Neural progenitor cell (in vitro differentiated cells): Measurements from ENCODE around the gene GNG7.

Source experiments
- CTCF ChIP-seq: fragments of 200-600 bp; sonication (generic); IDR thresholded peaks from 2 replicates; pipeline ENCODE4 v1.5.1; 2017; ENCODE audit warnings: antibody characterized with exemption, mild to moderate bottlenecking
- EZH2 ChIP-seq: fragments of 200-600 bp; sonication (generic); IDR thresholded peaks from 2 replicates; pipeline ENCODE4 v1.6.1; 2017; ENCODE audit warnings: antibody characterized with exemption, mild to moderate bottlenecking, moderate library complexity
- EZH2phosphoT487 ChIP-seq: fragments of 200-600 bp; sonication (generic); IDR thresholded peaks from 2 replicates; pipeline ENCODE4 v1.6.1; 2017; ENCODE audit warnings: antibody characterized with exemption

- TF ChIP-seq CTCF (no peak), EZH2 (no peak), EZH2phosphoT487 (no peak)
Measured at GRCh38 chr19:2554856-2555255, 147.6 kb downstream of the GNG7 start.
